GM18499 (cell line): ENCODE measurements around the gene COQ7.
A peak's percentile ranks its signal among the peaks of the same experiment; 100 is the strongest.

Experiments used
- ATAC-seq: cut with Tn5 transposase; IDR thresholded peaks from one replicate; pipeline ENCODE4 v1.9.1; 2021; ENCODE audit warnings: moderate number of reproducible peaks; ENCODE audit not compliant: insufficient read depth, unreplicated experiment

The COQ7 gene

GRCh38 chr16:19067349-19068236 lies at the start of gene COQ7:
COQ7 (plus strand) TSS chr16:19067614; CDS start chr16:19067665, 51 bp downstream.
- peak; percentile 89 for ATAC-seq

DNA sequence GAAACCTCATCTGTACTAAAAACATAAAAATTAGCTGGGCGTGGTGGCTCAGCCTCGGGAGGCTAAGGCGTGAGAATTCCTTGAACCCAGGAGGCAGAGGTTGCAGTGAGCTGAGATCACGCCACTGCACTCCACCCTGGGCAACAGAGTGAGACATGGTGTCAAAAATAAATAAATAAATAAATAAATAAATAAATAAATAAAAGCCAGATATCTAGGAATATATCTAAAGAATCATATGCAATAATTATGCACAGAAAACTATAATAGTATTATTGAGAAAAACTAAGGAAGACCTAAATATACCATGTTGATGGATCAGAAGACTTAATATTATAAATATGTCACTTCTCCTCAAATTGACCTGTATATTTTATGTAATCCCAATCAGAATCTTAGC lies 46.7 kb upstream of the COQ7 start:
- ATAC-seq, result no peak

DNA sequence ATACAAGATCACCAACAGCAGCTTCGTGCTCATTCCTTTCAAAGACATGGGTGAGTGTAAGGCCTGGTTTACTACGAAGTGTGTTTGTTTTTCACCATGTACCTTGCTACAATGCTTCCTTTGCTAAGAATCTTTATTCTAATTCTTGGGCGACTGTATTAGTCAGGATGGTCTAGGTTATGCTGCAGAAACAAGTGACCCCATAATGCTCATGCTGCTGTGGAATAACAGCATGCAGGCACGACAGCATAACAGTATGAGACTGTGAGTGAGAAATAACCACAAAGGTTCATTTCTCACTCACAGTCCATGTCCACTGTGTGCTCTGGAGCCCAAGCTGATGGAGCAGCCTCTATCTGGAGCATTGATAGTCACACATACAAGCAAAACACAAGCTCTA lies 45.7 kb upstream of the COQ7 start:
- ATAC-seq, result no peak

DNA sequence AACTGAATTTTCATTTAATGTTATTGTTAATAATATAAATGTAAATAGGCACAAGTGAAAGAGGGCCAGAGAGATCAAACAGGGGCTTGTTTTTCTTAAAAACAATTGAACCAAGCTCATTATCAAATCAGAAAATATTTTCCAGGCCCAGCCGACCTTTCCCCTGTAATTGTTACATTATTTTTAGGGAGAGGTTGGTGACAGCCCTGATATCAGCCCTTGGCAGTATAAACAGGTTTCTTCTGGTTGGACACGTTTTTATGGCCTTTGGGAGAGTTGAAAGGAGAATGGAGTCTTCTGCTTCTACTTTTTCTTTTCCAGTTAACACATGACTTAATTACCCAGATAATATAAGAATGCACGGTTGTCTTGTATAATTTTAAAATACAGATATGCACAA lies 40.0 kb upstream of the COQ7 start:
- no peak for ATAC-seq

DNA sequence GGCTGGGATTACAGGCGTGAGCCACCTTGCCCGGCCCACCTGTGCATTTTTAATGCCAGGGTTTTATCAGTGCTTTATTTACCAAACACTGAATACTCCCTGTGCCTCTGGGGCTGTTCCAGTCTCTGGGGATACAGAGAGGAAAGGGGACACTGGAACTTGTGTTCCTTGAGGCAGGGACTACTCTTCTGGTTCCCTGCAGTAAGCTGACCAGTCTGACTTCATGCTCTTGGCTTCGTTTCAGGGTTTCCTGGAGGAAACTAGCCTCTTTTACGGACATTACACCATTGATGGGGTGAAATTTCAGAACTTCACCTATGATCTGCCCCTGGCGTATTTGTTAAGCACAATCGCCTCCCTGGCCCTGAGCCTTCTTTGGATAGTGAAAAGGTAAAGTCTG lies 37.4 kb upstream of the COQ7 start:
- ATAC-seq, result no peak

DNA sequence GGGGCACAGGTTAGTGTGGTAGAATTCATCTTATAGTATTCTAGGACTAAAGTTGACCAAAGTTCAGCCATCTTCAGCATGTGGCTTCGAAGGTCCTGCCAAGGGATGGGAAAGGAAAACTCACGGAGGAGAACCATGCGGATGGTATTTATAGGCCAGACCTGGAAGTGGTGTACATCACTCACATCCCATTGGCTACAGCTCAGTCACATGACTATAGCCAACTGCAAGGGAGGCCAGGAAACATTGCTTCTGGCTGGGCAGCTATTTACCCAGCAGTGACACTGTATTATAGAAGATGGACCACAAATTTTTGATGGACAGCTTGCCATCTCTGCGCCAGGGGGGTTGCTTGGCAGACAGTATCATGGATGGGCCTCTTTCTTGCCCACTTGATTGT lies 35.7 kb upstream of the COQ7 start:
- no peak for ATAC-seq

DNA sequence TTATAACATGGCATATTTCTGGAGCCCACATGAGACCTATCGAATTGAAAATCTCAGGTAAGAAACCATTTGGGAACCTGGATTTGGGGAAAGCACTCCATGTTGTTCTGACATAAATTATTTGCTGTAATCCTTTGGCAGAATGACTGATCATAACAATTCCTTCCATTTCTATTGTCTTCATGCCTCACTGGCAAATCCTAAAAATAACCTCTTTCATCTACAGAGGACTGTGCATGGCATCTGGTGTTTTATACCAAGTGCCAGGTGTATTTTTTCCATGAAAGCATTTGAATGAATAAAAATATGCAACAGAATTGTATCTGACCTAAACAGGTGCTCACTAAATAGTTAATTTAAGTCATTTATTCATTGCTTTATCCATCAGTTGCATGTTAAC lies 33.7 kb upstream of the COQ7 start:
- no peak for ATAC-seq

GRCh38 chr16:19040400-19040799 lies 27.0 kb upstream of the COQ7 start:
- ATAC-seq, result no peak

DNA sequence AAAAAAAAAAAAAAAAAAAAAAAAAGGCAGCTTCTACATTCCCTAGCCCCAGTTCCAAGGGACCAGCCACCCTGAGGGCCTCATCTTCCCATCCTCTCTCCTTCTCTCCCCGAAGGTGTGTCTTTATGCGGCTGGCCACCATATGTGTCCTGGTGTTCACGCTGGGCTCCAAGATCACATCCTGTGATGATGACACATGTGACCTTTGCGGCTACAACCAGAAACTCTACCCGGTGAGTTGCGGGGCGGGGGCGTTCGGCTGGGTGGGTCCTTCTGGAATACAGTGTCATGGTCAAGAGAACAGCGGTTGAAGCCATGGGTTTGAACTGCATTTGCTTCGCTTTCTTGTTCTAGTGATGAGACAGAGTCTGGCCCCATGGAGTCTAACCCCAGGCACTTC lies 22.6 kb upstream of the COQ7 start:
- ATAC-seq, result no peak

DNA sequence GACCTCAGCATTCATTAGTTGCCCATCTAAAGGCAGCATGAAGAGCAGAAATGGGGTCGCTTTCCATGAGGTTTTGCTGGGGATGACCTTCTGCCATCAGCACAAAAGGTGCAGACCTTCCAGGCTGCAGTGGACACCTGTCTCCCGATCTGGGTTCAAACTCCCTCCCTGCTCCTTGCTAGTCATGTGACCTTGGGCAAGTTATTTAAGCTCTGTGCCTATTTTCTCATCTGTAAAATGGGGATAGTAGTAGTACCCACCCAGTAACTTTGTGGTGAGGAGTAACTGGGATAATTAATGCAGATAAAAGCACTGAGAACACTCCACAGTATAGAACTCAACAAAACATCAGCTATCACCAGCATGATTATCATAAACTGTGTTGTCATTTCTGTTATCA lies 21.4 kb upstream of the COQ7 start:
- no peak for ATAC-seq

- no peak for ATAC-seq
These were observed 4.7 kb upstream of the COQ7 start for GRCh38 chr16:19062706-19063105.

DNA sequence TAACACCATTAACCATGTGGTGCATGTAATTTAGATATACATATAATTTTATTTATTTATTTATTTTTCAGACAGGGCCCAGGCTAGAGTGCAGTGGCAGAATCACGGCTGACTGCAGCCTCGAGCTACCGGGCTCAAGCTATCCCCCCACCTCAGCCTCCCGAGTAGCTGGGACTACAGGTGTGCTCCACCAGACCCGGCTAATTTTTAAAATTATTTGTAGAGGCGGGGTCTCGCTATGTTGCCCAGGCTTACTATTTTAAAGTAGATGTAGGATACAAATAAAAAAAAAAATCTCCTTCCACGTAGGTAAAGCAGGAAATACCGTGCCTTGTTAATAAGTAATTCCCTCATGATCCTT lies 446 bp upstream of the COQ7 start:
- ATAC-seq, result no peak

GRCh38 chr16:19068237-19068815 lies 912 bp downstream of the COQ7 start:
- no peak for ATAC-seq

- ATAC-seq, result no peak
These were observed 4.7 kb downstream of the COQ7 start for GRCh38 chr16:19071811-19072777.

GRCh38 chr16:19073344-19073743 lies 5.9 kb downstream of the COQ7 start:
- no peak for ATAC-seq

DNA sequence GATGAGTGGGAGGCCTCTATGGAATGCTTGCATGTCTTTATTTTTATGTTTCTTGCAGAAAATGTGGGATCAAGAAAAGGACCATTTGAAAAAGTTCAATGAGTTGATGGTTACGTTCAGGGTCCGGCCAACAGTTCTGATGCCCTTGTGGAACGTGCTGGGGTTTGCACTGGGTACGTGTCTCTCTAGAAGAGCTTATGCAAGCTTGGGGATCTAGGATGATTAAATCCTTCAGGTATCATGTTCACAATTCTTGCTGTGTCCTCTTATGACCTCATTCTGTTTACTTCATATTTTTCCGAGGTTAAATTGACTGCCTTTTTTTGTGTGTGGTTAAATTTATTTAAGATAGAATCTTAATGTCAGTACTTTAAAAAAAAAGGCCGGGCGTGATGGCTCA lies 6.4 kb downstream of the COQ7 start:
- ATAC-seq, result no peak

- no peak for ATAC-seq
These were observed 8.1 kb downstream of the COQ7 start for GRCh38 chr16:19075511-19075910.

DNA sequence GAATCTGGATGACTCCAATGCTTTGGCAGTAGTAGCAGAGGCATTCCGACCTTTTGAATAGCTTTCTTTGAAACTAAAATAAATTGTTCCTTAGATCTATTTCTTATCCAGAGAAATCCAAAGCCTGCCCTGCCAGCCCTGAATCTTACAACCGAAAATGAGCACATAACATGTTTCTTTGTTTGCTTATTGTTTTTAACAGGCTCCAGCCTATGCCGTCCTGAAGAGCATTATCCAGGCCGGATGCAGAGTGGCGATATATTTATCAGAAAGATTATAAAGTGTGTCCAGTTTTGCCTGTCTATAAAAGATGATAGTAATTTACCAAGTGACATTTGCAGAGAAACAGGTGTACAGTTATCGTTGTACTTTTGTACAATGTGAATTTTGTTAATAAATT lies 10.5 kb downstream of the COQ7 start:
- no peak for ATAC-seq

- no peak for ATAC-seq
These were observed 16.3 kb downstream of the COQ7 start for GRCh38 chr16:19083670-19084069.

DNA sequence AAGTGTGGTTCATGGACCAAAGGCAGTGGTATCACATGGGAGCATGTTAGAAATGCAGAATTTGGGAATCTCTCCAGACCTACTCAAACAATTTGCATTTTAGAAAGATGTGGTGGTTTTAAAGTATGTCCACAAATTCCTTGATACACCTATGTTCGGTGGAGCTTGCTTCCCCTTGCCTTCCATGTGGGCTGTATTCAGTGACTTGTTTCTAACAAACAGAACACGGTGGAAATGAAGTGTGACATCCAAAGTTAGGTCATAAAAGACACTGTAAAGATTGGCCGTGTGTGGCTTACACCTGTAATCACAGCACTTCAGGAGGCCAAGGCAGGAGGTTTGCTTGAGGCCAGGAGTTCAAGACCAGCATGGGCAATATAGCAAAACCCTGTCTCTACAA lies 16.7 kb downstream of the COQ7 start:
- ATAC-seq, result no peak

GRCh38 chr16:19084879-19085278 lies 17.5 kb downstream of the COQ7 start:
- ATAC-seq, result no peak
